IPS-20b (cell line): ENCODE results near the gene TMPRSS11F.
"Not testable (repeated sequence)": the region's sequence is repeated elsewhere in the genome, so short reads cannot be mapped to it uniquely, and the experiment has no call there.

Source experiments
- H3K27ac ChIP-seq: one replicate; pipeline ENCODE4 v1.5.1; 2013; ENCODE audit warnings: low read length
- H3K27me3 ChIP-seq: 2 replicates; pipeline ENCODE4 v1.6.1; 2013; ENCODE audit warnings: mild to moderate bottlenecking, low read length, inconsistent platforms; ENCODE audit not compliant: insufficient read depth
- H3K36me3 ChIP-seq: 2 replicates; pipeline ENCODE4 v1.6.1; 2013; ENCODE audit warnings: low read depth, mild to moderate bottlenecking, inconsistent platforms, low read length, moderate library complexity; ENCODE audit not compliant: insufficient read depth
- H3K4me1 ChIP-seq: 2 replicates; pipeline ENCODE4 v1.6.1; 2013; ENCODE audit warnings: mild to moderate bottlenecking, control low read depth, inconsistent platforms, low read length, moderate library complexity; ENCODE audit not compliant: insufficient read depth
- H3K4me3 ChIP-seq: 2 replicates; pipeline ENCODE4 v1.5.1; 2013; ENCODE audit warnings: mild to moderate bottlenecking, low read length, inconsistent platforms
- H3K9ac ChIP-seq: 2 replicates; pipeline ENCODE4 v1.6.1; 2013; ENCODE audit warnings: low read depth, mild to moderate bottlenecking, inconsistent platforms, low read length, moderate library complexity
- H3K9me3 ChIP-seq: 2 replicates; pipeline ENCODE4 v1.6.1; 2013; ENCODE audit warnings: mild to moderate bottlenecking, low read depth, low read length, inconsistent platforms; ENCODE audit not compliant: insufficient read depth

The TMPRSS11F gene

DNA sequence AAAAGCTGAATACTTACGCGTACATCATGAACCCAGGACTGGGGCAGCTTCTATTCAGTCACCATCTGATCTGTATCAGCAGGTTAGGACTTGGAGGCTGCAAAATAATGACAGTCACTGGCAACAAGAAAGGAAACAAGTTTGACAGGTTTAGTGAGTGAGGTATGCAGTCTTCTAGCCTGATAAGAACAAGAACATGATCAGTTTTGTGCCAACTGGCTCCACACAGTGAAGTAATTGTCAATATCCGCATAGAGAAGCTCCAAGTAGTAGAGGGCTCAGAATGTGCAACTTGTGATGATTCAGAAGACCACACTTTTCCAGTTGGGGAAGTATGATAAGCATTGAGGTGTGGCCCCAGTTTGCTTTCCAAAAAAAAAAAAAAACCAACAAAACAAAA is at the start of gene TMPRSS11F:
Gene TMPRSS11F, minus strand, starts transcription at position 77 of the 400 bp plus-strand sequence. Its CDS starts 49 bp downstream, at position 28.
- no peak within 1 kb of the TSS for H3K4me3 ChIP-seq
- no peak within 1 kb of the TSS for H3K27ac ChIP-seq
- H3K36me3 ChIP-seq, result no peaks in the 10 kb centered on the region
- no peak within 1 kb of the TSS for H3K9ac ChIP-seq
- no peaks in the 10 kb centered on the region for H3K27me3 ChIP-seq
- no peaks in the 10 kb centered on the region for H3K4me1 ChIP-seq
- H3K9me3 ChIP-seq, result no peaks in the 10 kb centered on the region

DNA sequence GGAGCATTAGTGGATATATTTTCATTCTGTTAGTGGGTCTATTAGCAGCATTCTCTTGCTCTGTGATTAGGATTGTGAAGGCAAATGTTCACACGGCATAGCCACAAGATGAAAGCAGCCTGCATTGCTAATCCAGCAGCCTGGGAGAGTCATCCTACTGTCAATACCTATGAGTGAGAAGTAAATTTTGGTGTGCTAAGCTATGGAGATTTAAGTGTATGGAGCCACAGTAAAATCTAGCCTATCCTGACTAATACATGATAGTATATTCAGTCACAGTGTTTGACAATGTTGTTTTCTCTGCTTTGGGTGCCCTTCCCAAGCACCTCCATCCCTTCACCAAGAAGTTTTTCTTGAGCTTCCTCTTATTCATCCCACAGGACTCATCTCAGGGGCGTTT is 47.2 kb upstream of the TMPRSS11F start:
- peaks cover 20% of the 10 kb centered on the region for H3K9me3 ChIP-seq
- no peaks in the 10 kb centered on the region for H3K36me3 ChIP-seq
- no peak overlapping the region for H3K9ac ChIP-seq
- H3K27ac ChIP-seq, result no peak overlapping the region
- no peak overlapping the region for H3K4me3 ChIP-seq
- H3K4me1 ChIP-seq, result no peaks in the 10 kb centered on the region
- H3K27me3 ChIP-seq, result no peaks in the 10 kb centered on the region

DNA sequence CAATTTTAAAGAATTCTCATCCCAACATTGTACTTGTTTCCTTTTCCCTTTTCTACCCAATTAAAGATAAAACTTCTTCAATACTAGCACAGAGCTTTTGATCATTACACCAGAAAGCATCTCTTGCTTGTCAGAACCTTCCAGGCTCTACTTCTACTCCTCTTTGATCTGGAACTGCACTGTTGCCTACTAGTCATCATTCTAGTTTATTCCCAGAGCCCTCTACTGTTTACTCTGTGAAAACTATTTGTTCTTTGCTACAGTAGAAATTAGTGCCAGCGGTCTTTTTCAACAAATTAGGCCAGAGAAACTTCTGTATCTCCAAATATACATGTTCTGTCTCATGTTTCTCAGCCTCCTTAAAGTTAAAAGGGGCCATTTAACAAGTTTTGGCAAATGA is 46.8 kb upstream of the TMPRSS11F start:
- Histone ChIP-seq H3K9ac (no peak overlapping the region), H3K27me3 (no peaks in the 10 kb centered on the region), H3K9me3 (peaks cover 21% of the 10 kb centered on the region), H3K4me1 (no peaks in the 10 kb centered on the region), H3K36me3 (no peaks in the 10 kb centered on the region), H3K4me3 (no peak overlapping the region), H3K27ac (no peak overlapping the region)

DNA sequence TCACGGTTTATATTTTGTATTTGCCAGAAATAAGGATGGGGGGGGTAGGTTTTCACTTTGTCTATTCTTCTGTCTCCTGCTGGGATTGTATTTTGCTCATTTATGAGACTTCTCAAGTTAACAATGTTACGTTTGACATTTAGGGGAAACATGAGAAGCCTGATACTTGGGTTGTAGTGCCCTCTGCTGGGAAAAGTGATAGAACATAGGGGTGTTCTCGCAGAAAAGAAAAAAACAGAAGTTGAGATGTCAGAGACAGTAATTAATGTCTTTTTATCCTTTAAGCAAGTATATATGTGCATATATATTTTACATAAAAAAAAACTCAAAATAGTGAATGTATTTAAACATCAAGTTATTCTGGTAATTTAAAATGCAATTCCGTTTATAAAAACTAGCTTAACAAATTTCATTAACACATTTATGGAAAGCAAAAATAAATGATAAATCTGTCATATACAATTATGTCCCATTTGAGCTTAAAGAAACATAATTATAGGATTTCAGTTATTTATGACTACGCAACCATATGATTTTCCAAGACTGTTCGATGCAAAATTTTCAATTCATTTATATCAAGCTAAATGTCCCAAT is 46.0 kb upstream of the TMPRSS11F start:
- Histone ChIP-seq H3K36me3 (no peaks in the 10 kb centered on the region), H3K27me3 (no peaks in the 10 kb centered on the region), H3K27ac (no peak overlapping the region), H3K9me3 (peaks cover 21% of the 10 kb centered on the region), H3K9ac (no peak overlapping the region), H3K4me1 (no peaks in the 10 kb centered on the region), H3K4me3 (no peak overlapping the region)

DNA sequence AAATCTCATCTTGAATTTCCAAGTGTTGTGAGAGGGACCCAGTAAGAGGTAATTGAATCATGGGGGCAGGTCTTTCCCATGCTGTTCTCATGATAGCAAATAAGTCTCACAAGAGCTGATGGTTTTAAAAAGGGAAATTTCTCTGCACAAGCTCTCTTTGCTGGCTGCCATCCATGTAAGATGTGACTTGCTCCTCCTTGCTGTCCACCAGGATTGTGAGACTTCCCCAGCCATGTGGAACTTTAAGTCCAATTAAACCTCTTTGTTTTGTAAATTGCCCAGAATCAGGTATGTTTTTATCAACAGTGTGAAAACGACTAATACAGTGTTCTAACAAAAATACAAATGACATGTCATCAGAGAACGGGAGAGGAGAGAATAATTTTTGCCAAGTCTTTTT is 44.7 kb upstream of the TMPRSS11F start:
- not testable (repeated sequence) for H3K4me1 ChIP-seq, H3K36me3 ChIP-seq, H3K9ac ChIP-seq, H3K4me3 ChIP-seq, H3K27ac ChIP-seq, H3K27me3 ChIP-seq
- peaks cover 21% of the 10 kb centered on the region for H3K9me3 ChIP-seq

DNA sequence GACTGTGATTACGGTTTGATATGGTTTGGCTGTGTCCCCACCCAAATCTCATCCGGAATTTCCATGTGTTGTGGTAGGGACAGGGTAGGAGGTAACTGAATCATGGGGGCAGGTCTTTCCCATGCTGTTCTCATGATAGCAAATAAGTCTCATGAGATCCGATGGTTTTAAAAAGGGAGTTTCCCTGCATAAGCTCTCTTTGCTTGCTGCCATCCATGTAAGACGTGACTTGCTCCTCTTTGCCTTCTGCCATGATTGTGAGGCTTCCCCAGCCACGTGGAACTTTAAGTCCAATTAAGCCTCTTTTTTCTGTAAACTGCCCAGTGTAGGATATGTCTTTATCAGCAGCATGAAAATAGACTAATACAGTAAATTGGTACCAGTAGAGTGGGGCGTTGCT is 42.5 kb upstream of the TMPRSS11F start:
- H3K27ac ChIP-seq, result not testable (repeated sequence)

DNA sequence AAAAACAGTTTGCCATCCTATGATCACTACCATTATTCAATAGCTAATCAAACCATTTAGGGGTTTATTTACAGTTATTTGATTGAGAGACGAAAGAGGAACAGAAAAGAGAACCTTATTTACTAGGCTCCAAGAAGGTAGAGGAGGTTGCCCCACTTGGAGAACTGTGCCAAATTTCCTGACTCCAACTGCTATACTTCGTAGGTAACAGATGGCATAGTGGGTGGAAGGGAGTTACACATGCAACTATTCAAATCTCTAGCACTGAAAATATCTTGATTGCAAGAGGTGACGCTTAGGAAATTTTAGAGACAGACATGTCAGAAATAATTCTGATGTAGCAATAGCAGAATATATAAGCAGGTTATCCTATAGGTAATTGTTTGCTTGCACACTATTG is 38.0 kb upstream of the TMPRSS11F start:
- Histone ChIP-seq H3K27me3 (no peaks in the 10 kb centered on the region), H3K9ac (no peak overlapping the region), H3K4me1 (no peaks in the 10 kb centered on the region), H3K4me3 (no peak overlapping the region), H3K9me3 (peaks cover 4% of the 10 kb centered on the region), H3K36me3 (no peaks in the 10 kb centered on the region), H3K27ac (no peak overlapping the region)

More for the DNA sequence above, 42.5 kb upstream of the TMPRSS11F start:
- not testable (repeated sequence) for H3K4me1 ChIP-seq, H3K36me3 ChIP-seq, H3K4me3 ChIP-seq, H3K9ac ChIP-seq, H3K27me3 ChIP-seq
- peaks cover 21% of the 10 kb centered on the region for H3K9me3 ChIP-seq

DNA sequence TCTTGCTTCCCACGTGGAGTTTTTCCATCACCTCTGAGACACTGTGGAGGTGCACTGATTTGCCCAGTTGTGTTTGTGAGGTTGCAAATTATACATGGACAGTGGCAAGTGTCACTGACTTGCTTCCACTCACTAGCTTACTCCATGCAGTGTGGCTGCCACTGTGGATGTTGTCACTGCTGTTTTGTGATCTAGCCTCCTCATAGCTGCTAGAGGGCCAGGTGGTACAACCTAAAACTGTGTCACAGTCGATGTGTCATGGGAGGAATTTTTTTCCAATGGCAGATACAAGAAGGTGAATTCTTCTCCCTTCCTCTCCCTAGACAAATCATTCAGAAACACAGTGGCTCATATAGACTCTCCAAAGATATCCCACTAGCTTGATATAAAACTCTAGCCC is 37.5 kb upstream of the TMPRSS11F start:
- Histone ChIP-seq H3K9me3 (peaks cover 4% of the 10 kb centered on the region), H3K27me3 (no peaks in the 10 kb centered on the region)

DNA sequence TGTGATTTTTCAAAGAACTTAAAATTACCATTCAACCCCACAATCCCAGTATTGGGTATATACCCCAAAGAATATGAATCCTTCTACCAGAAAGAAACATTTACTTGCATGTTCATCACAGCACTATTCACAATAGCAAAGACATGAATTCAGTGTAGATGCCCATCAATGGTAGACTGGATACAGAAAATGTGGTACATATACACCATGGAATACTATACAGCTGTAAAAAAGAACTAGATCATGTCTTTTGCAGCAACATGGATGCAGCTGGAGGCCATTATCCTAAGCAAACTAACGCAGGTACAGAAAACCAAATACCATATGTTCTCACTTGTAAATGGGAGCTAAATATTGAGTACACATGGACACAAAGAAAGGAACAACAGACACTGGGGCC is 34.1 kb upstream of the TMPRSS11F start:
- H3K27ac ChIP-seq, result no peak overlapping the region
- no peaks in the 10 kb centered on the region for H3K36me3 ChIP-seq
- no peak overlapping the region for H3K9ac ChIP-seq
- H3K9me3 ChIP-seq, result no peaks in the 10 kb centered on the region
- no peaks in the 10 kb centered on the region for H3K27me3 ChIP-seq
- H3K4me3 ChIP-seq, result no peak overlapping the region
- no peaks in the 10 kb centered on the region for H3K4me1 ChIP-seq

More for the DNA sequence above, 37.5 kb upstream of the TMPRSS11F start:
- Histone ChIP-seq H3K36me3 (no peaks in the 10 kb centered on the region), H3K27ac (no peak overlapping the region), H3K9ac (no peak overlapping the region), H3K4me3 (no peak overlapping the region), H3K4me1 (no peaks in the 10 kb centered on the region)

DNA sequence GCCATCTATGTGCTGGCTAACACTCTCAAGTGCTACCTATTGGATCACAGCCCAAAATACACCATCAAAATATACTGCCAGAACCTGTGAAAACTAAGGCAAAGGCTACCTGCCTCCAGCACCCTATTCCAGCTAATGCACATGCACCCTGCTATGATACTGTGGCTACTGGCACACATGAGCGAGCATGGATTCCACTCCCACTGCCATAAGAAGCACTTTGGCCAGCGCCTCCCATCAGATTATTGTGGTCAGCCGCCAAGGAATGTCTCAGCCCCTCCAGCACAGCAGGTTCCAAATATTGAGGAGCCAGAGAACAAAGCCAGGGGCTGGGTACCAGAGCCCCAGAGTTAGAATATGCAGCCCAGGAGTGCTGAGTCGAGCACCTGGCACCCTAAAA is 32.5 kb upstream of the TMPRSS11F start:
- Histone ChIP-seq H3K4me1 (no peaks in the 10 kb centered on the region), H3K9me3 (no peaks in the 10 kb centered on the region), H3K4me3 (no peak overlapping the region), H3K27ac (no peak overlapping the region), H3K9ac (no peak overlapping the region), H3K36me3 (no peaks in the 10 kb centered on the region), H3K27me3 (no peaks in the 10 kb centered on the region)

DNA sequence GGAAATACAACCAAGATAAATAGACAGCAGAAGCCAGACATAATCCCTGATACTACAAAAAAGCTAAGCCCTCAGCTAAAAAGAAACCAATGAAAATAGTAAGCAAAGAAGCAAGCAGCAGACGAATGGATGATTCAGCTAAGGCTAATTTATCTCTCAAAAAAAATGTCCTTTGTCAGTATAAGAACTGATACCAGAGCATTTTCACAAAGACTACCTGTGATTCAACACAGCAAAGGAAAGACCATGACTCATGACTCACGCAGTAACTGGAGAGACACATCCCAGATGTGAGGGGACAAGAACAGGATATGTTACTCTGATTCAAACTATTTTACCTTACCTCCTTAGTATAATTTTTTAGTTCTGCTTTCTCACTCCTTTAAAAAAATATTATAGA is 22.7 kb upstream of the TMPRSS11F start:
- H3K9me3 ChIP-seq, result no peaks in the 10 kb centered on the region
- no peak overlapping the region for H3K4me3 ChIP-seq
- no peaks in the 10 kb centered on the region for H3K4me1 ChIP-seq
- no peak overlapping the region for H3K27ac ChIP-seq
- H3K27me3 ChIP-seq, result no peaks in the 10 kb centered on the region
- no peak overlapping the region for H3K9ac ChIP-seq
- no peaks in the 10 kb centered on the region for H3K36me3 ChIP-seq

DNA sequence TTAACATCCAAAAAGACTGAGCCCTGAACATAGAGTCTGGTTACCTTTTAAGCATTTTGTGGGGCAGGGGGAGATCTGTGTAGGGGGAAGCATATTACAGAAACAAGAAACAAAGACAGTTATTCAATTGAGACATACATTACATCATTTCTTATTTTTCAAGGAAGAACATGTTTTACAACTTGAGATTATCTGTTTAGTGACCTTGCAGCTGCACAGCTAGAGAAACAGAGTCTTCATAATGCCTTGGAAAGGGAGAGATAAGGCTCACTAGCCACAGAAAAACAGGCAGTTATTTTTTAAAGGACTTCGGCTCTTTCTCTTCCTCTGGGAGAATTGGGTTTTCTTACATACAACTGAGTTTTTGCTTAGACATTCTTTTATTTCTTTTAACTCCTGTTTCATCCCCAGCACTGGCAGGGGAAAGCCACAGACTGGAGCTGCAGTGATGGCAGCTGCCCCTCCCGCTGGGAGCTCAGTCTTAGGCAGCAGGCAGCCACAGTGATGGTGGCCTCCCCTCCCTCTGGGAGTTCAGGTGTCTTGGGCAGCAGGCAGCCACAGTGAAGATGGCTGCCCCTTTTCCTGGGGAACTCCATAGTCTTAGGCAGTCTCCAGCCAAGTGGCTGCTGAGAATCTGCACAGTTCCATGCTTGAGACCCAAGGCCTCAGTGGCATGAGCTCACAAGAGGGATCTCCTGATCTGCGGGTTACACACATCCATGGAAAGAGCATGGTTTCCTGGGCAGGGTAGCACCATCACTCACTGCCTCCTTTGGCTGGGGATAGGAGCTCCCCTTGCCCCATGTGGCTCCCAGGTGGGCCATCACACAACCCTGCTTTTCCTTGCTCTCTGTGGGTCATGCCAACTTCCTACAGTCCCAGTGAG is 19.4 kb upstream of the TMPRSS11F start:
- Histone ChIP-seq H3K9ac (no peak overlapping the region), H3K9me3 (peaks cover 7% of the 10 kb centered on the region), H3K4me1 (no peaks in the 10 kb centered on the region), H3K27ac (no peak overlapping the region), H3K27me3 (no peaks in the 10 kb centered on the region), H3K36me3 (no peaks in the 10 kb centered on the region), H3K4me3 (no peak overlapping the region)
